ENCODE measurements around the gene LAMP2.

DNA sequence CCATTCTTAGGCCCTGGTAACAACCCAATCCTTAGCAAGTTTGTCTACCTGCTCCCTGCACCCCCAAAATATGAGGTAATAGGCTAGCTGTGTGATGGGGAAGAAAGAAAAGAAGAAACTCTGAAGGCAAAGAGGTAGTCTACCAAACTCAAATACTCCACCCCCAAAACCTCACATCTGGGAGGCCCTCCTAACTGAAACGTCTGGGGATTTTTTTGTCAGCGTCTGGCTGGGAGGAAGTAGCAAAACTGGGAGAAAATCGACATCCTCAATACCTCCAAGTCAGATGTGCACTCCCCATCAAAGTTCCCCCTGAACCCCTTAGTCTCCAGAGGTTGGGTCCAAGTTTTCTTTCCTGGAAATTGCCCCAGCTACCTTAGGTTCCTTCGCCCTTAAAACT, 1.0 kb downstream of the LAMP2 start:
- TF ChIP-seq, protein P1, sequence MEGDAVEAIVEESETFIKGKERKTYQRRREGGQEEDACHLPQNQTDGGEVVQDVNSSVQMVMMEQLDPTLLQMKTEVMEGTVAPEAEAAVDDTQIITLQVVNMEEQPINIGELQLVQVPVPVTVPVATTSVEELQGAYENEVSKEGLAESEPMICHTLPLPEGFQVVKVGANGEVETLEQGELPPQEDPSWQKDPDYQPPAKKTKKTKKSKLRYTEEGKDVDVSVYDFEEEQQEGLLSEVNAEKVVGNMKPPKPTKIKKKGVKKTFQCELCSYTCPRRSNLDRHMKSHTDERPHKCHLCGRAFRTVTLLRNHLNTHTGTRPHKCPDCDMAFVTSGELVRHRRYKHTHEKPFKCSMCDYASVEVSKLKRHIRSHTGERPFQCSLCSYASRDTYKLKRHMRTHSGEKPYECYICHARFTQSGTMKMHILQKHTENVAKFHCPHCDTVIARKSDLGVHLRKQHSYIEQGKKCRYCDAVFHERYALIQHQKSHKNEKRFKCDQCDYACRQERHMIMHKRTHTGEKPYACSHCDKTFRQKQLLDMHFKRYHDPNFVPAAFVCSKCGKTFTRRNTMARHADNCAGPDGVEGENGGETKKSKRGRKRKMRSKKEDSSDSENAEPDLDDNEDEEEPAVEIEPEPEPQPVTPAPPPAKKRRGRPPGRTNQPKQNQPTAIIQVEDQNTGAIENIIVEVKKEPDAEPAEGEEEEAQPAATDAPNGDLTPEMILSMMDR (IDR thresholded peaks at IDR 0.05): no peak
- no peak for TF ChIP-seq POLR2A (IDR thresholded peaks at IDR 0.05)

Data from heart left ventricle (tissue), 13 donors.